Panc1 (cell line): Measurements from ENCODE around the gene STAU1. TPM values are rescaled to one million over a fixed set of nuclear protein-coding genes. Genes with fewer than 3 reads are reported as not detected.

Experiments used
- ATAC-seq: fragments of 200-7000 bp; cut with Tn5 transposase; 2 replicates; pipeline ENCODE4 v1.9.1; 2020; ENCODE audit warnings: mild to moderate bottlenecking, moderate library complexity
- BruUV-seq: library from RNA; stranded (reverse); fragments of 400-500 nt; replicated peaks from 2 replicates; lab custom pipeline; 2021; lab: Mats Ljungman, UMichigan
- CTCF ChIA-PET: fragments of 300-600 bp; sonication (Branson Sonifier 250); formaldehyde crosslinking; loops from one replicate; lab custom pipeline; 2022; ENCODE audit warnings: antibody characterized with exemption; lab: Charles Lee
- POLR2A ChIA-PET: fragments of 300-600 bp; sonication (Branson Sonifier 250); formaldehyde crosslinking; loops from one replicate; lab custom pipeline; 2022; ENCODE audit warnings: antibody characterized with exemption; lab: Charles Lee
- DNase-seq: peaks from one replicate; pipeline ENCODE4 v3.0.0-alpha.2; 2010; ENCODE audit warnings: low read depth, low spot score
- H3K27ac ChIP-seq: 2 replicates; pipeline ENCODE4 v1.5.1; 2011; ENCODE audit warnings: mild to moderate bottlenecking, low read length, inconsistent platforms
- H3K27me3 ChIP-seq: fragments of 200-500 bp; sonication (Bioruptor generic); 2 replicates; pipeline ENCODE4 v1.6.0; 2014; ENCODE audit warnings: low read length, inconsistent platforms; ENCODE audit not compliant: control insufficient read depth, insufficient read depth
- H3K36me3 ChIP-seq: fragments of 200-500 bp; sonication (Bioruptor generic); 2 replicates; pipeline ENCODE4 v1.5.1; 2014; ENCODE audit warnings: inconsistent platforms, mild to moderate bottlenecking, low read length, moderate library complexity; ENCODE audit not compliant: control insufficient read depth, insufficient read depth
- H3K4me1 ChIP-seq: 2 replicates; pipeline ENCODE4 v1.5.1; 2011; ENCODE audit warnings: inconsistent platforms, mild to moderate bottlenecking, low read length, moderate library complexity; ENCODE audit not compliant: control insufficient read depth, insufficient read depth
- H3K4me3 ChIP-seq, 2 experiments: 2 replicates each; pipeline ENCODE4 v1.5.1; 2011 to 2012; ENCODE audit warnings: low read depth in 2 of 2, low read length in 2 of 2, mild to moderate bottlenecking in 2 of 2, inconsistent platforms in 1 of 2, moderate library complexity in 1 of 2
- H3K9me3 ChIP-seq: fragments of 200-500 bp; sonication (Bioruptor generic); 2 replicates; pipeline ENCODE4 v1.5.1; 2014; ENCODE audit warnings: low read depth, mild to moderate bottlenecking, inconsistent platforms, low read length, moderate library complexity; ENCODE audit not compliant: control insufficient read depth, insufficient read depth
- CTCF ChIP-seq: fragments of 450-650 bp; IDR thresholded peaks from 2 replicates; pipeline ENCODE4 v1.5.1; 2017; ENCODE audit warnings: mild to moderate bottlenecking
- POLR2AphosphoS5 ChIP-seq: IDR thresholded peaks from 2 replicates; pipeline ENCODE4 v1.6.1; 2012; ENCODE audit warnings: mild to moderate bottlenecking, low read depth, low read length, moderate library complexity
- REST ChIP-seq, 2 experiments: IDR thresholded peaks; 2 replicates each; pipeline ENCODE4 v1.6.1; 2011 to 2012; ENCODE audit warnings: low read depth in 2 of 2, control low read depth in 1 of 2, low read length in 1 of 2, mild to moderate bottlenecking in 1 of 2, moderate library complexity in 1 of 2; ENCODE audit not compliant: insufficient read depth in 1 of 2
- SIN3A ChIP-seq: IDR thresholded peaks from 2 replicates; pipeline ENCODE4 v1.6.1; 2012; ENCODE audit warnings: low read depth, mild to moderate bottlenecking, low read length, moderate library complexity, borderline replicate concordance; ENCODE audit not compliant: insufficient read depth
- TCF7L2 ChIP-seq: IDR thresholded peaks from 2 replicates; pipeline ENCODE4 v1.6.1; 2011; ENCODE audit warnings: mild to moderate bottlenecking, low read depth, low read length, inconsistent platforms
- in situ Hi-C: cut with HindIII; loops from 2 replicates; pipeline ENCODE4 v1.10.0; 2016; ENCODE audit warnings: low sequenced_read_pairs, low pct_unique_long_range_greater_than_20kb
- intact Hi-C: fragments of 100-400 bp; cut with micrococcal nuclease; formaldehyde crosslinking; loops from one replicate; pipeline ENCODE4 v1.10.0; 2022; ENCODE audit not compliant: unreplicated experiment
- total RNA-seq: library from RNA; stranded (reverse); gene quantifications from one replicate; pipeline ENCODE4 v1.2.1, GENCODE V29; 2021; ENCODE audit not compliant: unreplicated experiment

The STAU1 gene
- total RNA-seq, 1 experiment from 2014 or later: 103 TPM

GRCh38 chr20:49138431-49138830 is 49.7 kb downstream of the STAU1 start:
- no peak for ATAC-seq
- H3K4me3 ChIP-seq: no peak overlapping the region
- H3K27me3 ChIP-seq: no peaks in the 10 kb centered on the region
- H3K27ac ChIP-seq: no peak overlapping the region
- ChIA-PET CTCF (no interaction called here), POLR2A (no interaction called here)
- no peak for TF ChIP-seq TCF7L2
- TF ChIP-seq REST (IDR thresholded peaks at IDR 0.05; ENCODE audit: insufficient read depth in 1 of 2, low read depth in 2 of 2, low read length in 1 of 2): no peak
- TF ChIP-seq POLR2AphosphoS5: no peak
- TF ChIP-seq SIN3A: no peak
- TF ChIP-seq CTCF: no peak
- H3K9me3 ChIP-seq: no peaks in the 10 kb centered on the region
- in situ Hi-C loops: loop anchor here (10.0 kb wide), 1 partner anchor 46 kb away; the partner anchor contains the start of gene STAU1
- intact Hi-C loops: no loop called here
- no peak for DNase-seq
- no peaks in the 10 kb centered on the region; the same call in 1 of the 2 replicates for H3K36me3 ChIP-seq
- BruUV-seq: no TSS peak
- no peaks in the 10 kb centered on the region for H3K4me1 ChIP-seq

GRCh38 chr20:49136817-49137571 is 51.1 kb downstream of the STAU1 start:
- TF ChIP-seq REST (IDR thresholded peaks at IDR 0.05; ENCODE audit: insufficient read depth in 1 of 2, low read depth in 2 of 2, low read length in 1 of 2) (no peak), TCF7L2 (no peak), POLR2AphosphoS5 (no peak), CTCF (no peak), SIN3A (no peak)
- H3K4me3 ChIP-seq: no peak overlapping the region
- in situ Hi-C loops: loop anchor here (10.0 kb wide), 1 partner anchor 48 kb away; the partner anchor contains the start of gene STAU1
- no peaks in the 10 kb centered on the region; the same call in 1 of the 2 replicates for H3K36me3 ChIP-seq
- BruUV-seq: no TSS peak
- CTCF ChIA-PET: no interaction called here
- DNase-seq (no peak), ATAC-seq (no peak)
- no peak overlapping the region for H3K27ac ChIP-seq
- H3K9me3 ChIP-seq: no peaks in the 10 kb centered on the region
- no peaks in the 10 kb centered on the region for H3K4me1 ChIP-seq
- no peaks in the 10 kb centered on the region for H3K27me3 ChIP-seq
- intact Hi-C loops: no loop called here
- POLR2A ChIA-PET: no interaction called here
